Measurements from ENCODE around the gene ZFAND3. TPM values are rescaled to one million over a fixed set of nuclear protein-coding genes. Genes with fewer than 3 reads are reported as not detected.

Gene ZFAND3
- total and polyA plus RNA-seq, 10 of the 15 experiments (the other 5 are each of a cell fraction or from before 2014, with no cell fraction given), result 0.90 to 34.4 (median 16.3) TPM

- TF ChIP-seq ZBTB40 (IDR thresholded peaks at IDR 0.05; ENCODE audit: borderline replicate concordance) (no peak), TCF3 (IDR thresholded peaks at IDR 0.05; ENCODE audit: borderline replicate concordance, insufficient read depth, low read depth, low read length) (no peak), SUZ12 (IDR thresholded peaks at IDR 0.05; ENCODE audit: unreplicated experiment) (no peak), MEF2B (IDR thresholded peaks at IDR 0.05; ENCODE audit: partially characterized antibody, poor library complexity, severe bottlenecking) (no peak)
These were observed 220.0 kb downstream of the ZFAND3 start (continued) for GRCh38 chr6:38039502-38039901.

- ChIA-PET POLR2A (no interaction called here), RAD21 (ENCODE audit: unreplicated experiment) (no interaction called here), SMC1A (ENCODE audit: uncharacterized antibody, unreplicated experiment) (interaction anchor here (1.5 kb wide), 1 partner anchor 26 kb away, joined by 3 read pairs; no protein-coding TSS in a partner anchor), CTCF (interaction anchor here (0.6 to 4.2 kb wide), 2 partner anchors 149 to 454 kb away, joined by 3 to 11 read pairs; no protein-coding TSS in a partner anchor)
- FAIRE-seq (no peak), DNase-seq (ENCODE audit: low read depth, low spot score) (no peak), ATAC-seq (no peak)
- Histone ChIP-seq H3K36me3 (ENCODE audit: control insufficient read depth in 2 of 2, insufficient read depth in 2 of 2, low read length in 1 of 2) (no peaks in the 10 kb centered on the region), H3K9me3 (replicated peaks; ENCODE audit: control insufficient read depth, insufficient read depth, low read length) (no peaks in the 10 kb centered on the region), H3K9ac (ENCODE audit: control insufficient read depth, insufficient read depth, low read length) (no peak overlapping the region), H3K79me2 (ENCODE audit: control insufficient read depth, insufficient read depth, low read length) (peaks cover 4% of the 10 kb centered on the region), H4K20me1 (ENCODE audit: control insufficient read depth, insufficient read depth) (no peaks in the 10 kb centered on the region), H3K4me1 (ENCODE audit: control insufficient read depth, insufficient read depth, low read length) (no peaks in the 10 kb centered on the region), H2AFZ (ENCODE audit: control insufficient read depth, low read depth, low read length) (no peak overlapping the region), H3K27me3 (replicated peaks in 1 of 2; ENCODE audit: control insufficient read depth in 2 of 2, insufficient read depth in 2 of 2, low read length in 1 of 2) (no peaks in the 10 kb centered on the region), H3K4me3 (no peak overlapping the region), H3K27ac (ENCODE audit: control insufficient read depth, insufficient read depth) (no peak overlapping the region), H3K4me2 (ENCODE audit: control insufficient read depth, insufficient read depth) (no peak overlapping the region)
- in situ Hi-C loops (cut with MboI) (no loop called here), intact Hi-C loops (cut with micrococcal nuclease; ENCODE audit: unreplicated experiment) (no loop called here)
- no TSS peak for BruUV-seq (replicated peaks)
- WGBS (ENCODE audit: insufficient coverage, insufficient replicate concordance, low lambda C conversion rate, missing lambda C conversion rate), result 100% methylated on average over 1 of the region's 1 CpG
- TF ChIP-seq TCF3 (IDR thresholded peaks at IDR 0.05; ENCODE audit: borderline replicate concordance, insufficient read depth, low read depth, low read length) (no peak), ZZZ3 (IDR thresholded peaks at IDR 0.05; ENCODE audit: control insufficient read depth, insufficient read length, low read depth) (no peak), ZNF207 (IDR thresholded peaks at IDR 0.05; ENCODE audit: borderline replicate concordance) (no peak), IRF5 (IDR thresholded peaks at IDR 0.05; ENCODE audit: borderline replicate concordance) (no peak), BCL3 (IDR thresholded peaks at IDR 0.05; ENCODE audit: borderline replicate concordance, insufficient read depth, low read depth, low read length, poor library complexity, severe bottlenecking) (no peak), ATF2 (IDR thresholded peaks at IDR 0.05; ENCODE audit: low read length) (no peak), JUNB (IDR thresholded peaks at IDR 0.05) (no peak), POLR2AphosphoS5 (IDR thresholded peaks at IDR 0.05; ENCODE audit: low read length) (no peak), HDAC6 (IDR thresholded peaks at IDR 0.05; ENCODE audit: unreplicated experiment) (no peak), ZNF217 (IDR thresholded peaks at IDR 0.05) (no peak), PAX8 (IDR thresholded peaks at IDR 0.05) (no peak), TCF12 (IDR thresholded peaks at IDR 0.05; ENCODE audit: low read depth, low read length) (no peak)
These were observed 220.7 kb downstream of the ZFAND3 start for GRCh38 chr6:38040254-38040653.
